ENCODE data around the gene SH3BP5L.
A peak's percentile ranks its signal among the peaks of the same experiment; 100 is the strongest.

The SH3BP5L gene

DNA sequence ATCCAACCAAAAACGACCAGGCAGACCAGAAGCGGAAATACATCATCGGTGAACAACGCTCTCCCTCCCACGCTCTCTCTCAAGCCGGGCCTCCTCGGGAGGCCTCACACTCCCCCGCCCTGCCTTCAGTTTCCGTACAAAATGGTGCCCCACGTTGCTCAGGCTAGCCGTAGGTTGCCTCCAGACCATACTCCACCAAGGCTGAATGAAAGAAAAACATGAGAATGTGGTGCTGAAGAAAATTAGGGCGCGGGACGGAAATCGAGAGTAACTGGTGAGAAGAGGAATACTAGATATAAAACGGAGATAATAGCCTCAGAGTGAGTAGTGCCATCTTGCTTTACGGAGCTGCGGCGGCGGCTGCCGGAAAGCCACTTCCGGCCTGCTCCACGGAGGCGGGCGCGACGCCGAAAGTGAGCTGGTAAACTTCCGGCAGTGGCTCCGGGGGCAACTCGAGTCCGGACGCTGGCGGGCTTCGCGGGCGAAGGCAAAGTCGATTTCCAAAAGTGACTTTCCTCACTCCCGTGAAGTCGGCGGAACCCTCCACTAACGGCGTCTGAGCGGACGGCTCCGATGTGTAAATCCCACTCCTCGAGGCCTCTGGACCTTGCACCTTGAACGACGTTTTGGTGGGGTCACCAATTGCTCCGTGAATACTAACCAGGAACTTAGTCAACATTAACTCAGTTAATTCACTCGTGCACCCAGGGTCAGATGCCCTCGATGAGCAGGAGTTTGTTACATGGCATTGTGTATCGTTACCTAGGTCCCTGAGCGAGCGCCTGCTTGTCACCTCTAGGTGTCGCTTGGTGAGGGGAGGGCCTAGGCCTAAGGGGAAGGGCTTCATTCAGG is at the start of gene SH3BP5L:
SH3BP5L (minus strand) TSS at position 7 of the 852 bp plus-strand sequence. CDS start 980 bp downstream, outside the sequence.
- DNase-seq: peak; percentile 87 to 89

DNA sequence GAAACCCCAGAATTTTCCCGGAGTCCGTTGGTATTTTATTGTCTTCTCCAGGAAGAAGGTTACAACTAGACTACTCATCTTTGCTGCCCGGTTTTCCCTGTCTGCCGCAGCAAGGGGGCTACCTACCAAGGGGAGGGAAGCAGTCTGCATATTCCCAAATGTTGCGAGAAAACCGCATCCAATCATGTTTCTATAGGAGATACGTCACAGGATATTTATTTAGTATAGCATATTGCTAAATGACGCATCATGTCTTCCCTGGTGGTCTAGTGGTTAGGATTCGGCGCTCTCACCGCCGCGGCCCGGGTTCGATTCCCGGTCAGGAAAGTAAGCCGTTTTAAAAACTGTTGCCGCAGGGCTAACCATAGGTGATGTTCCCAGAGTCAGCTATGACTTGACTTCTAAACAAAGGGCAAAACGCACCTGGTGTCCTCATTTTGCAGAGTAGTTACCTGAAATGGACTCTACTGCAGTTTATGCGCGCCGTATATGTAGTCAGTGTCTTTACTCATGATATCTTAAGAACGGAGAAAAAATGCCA is 48.3 kb upstream of the SH3BP5L start:
- DNase-seq: peak; percentile 83

DNA sequence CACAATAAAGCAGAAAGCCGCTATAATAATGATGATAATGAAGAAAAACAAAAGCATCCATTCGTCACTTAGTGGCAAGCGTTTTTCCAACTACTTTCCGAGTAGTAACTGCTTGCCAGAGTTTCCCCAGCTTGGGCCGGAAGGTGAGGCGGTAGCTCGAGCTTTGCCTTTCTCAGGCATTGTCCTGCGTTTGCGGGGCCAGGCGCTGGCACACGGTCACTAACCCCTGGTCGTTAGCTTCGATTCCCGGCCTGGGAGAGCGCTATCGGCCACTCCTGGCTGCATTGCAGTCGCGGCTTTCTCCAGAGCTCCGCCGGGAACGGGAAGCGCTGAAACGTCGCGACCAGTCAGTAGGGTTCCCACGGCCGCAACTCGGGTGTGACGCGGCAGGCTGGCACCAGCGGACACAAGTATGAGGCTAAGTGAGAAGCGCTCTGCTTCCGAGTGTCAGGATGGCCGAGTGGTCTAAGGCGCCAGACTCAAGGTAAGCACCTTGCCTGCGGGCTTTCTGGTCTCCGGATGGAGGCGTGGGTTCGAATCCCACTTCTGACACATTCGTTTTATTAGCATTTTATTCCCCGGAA is 47.8 kb upstream of the SH3BP5L start:
- peak; percentile 93 to 94 for DNase-seq

DNA sequence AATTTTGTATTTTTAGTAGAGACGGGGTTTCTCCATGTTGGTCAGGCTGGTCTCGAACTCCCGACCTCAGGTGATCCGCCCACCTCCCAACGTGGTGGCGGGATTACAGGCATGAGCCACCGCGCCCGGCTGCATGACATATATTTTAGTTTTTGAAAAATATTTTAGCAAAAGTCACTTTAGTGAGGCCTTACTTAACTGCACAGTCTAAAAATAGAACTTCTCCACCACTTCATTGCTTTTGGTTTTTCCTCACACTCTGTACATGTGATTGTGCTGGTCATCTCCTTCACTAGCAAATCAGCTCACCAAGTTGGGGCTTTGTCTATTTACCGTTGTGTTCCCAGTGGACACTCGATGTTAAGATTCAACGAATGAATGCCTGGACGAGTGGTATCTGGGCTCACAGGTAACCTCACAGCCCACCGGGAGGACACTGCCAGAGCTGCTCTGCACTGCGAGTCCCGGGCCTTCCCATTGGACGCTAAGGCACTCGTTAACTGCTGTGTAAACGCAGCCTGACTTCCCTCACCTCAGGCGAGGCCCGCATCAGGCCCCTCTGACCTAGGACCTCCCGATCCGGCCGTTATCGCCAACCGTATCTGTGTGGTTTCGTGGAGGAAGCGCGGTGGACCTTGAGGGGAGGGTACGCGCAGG is 47.2 kb upstream of the SH3BP5L start:
- peak; percentile 60 to 65 for DNase-seq

DNA sequence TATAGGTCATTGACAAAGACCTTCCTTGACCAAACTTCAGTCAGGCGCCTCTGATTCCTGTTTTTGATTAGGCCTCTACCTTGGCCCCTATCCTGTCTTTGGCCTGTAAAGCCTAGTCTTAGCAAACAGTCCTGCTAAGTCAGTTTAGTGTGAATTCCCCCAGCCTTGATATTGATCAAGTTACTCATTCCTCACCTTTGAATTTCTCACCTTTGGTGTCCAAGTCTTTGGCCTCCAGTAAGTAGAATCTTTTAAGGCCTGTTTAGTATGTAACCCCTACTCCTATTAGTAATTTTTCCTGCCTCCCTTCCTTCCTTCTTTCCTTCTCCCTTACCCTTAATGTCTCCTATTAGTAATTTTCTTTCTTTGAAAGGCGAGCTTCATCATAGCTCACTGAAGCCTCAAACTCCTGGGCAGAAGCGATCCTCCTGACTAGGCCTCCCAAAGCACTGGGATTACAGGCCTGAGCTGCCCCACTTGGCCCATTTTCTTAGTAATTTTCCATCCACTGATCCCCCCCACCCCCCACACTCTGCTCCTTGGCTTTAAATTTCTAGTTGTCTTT is 46.2 kb upstream of the SH3BP5L start:
- no peak for DNase-seq

DNA sequence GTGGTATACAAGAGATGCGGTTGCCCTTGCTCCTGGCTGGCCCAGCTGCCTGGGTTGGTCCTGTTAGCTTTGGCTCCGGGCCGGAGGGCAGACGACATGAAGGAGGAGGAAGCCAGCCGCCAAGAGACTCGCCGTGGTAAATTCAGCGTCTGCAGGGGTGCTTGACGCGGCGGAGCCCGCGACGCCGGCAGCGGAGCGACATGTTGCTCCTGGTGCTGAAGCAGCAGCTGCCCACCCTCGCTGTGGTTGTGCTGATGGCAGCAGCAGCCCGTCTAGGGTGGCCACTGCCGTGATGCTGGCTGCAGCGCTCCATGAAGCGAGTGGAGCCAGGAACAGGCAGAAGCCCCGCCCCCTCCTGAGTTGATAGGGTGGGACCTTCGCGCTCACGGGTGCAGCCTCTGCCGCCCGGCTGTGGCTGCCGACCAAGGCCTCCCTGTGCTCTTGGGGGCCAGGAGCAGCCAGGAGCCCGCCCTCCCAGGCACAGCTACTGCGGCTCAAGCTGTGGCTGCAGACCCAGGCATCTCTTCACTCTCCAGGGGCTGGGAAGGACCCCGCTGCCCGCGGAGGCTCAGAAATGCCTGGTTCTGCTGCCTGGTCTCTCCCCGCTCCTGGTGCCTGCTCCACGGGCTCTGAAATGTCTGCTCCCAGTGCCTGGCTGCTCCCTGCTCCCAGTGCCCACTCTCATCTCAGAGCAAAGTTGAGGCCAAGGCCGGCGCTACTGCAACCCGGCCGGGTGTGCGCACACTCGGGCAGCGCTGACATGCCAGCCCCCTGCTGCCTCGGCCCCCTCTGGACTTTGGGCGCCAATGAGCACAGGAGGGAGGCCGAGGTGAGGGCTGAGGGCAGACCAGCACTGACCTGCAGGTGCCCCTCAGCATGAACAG is 37.5 kb upstream of the SH3BP5L start:
- DNase-seq: peak; percentile 40 to 75

DNA sequence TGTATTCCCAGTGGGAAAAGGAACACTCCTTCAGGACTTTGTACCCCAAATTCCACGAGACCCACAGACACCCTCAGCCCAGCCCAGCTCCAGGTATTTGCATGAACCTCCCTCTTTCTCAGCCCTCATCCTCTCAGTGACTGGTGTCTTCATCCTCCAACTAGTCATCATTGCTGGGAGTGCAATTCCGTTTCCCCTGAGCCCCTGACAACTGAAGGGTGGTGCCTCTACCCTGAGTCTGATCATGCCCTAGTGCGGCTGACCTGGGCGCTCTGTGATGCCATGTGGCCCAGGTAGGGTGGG is 36.9 kb upstream of the SH3BP5L start:
- DNase-seq: no peak

DNA sequence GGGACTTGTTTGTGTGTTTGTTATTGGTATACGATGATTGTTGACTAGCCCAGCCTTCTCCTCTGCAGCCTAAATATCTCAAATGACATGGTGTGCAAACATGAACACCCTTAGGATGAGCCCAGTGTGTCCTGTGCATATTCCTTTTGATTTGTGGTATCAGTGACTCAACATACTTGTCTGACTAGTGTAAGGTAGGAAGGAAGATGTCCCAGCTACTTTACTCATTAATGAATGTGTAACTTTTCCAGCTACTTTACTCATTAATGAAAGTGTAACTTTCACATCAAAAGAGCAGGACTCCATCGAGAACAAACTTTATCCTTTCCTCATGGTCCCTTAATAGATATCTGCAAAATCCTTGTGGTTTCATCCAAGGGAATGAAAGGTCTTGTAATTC is 35.9 kb upstream of the SH3BP5L start:
- DNase-seq: no peak

DNA sequence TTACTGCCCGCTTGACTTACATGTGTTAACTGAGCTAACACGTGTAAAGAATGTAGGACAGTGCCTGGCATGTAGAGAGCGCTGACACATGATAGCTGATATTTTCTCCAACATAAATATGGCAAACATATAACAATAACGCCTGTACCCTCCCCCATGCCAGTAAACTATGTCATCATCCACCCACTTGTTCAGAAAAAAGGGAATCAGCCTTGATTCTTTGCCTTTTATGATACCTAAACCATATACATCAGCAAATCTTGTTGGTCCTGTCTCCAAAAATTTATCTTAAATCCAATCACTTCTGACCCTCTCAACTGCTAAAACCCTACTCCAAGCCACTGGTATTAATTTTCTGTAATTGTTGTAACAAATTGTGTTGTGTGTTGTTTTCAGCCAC is 34.3 kb upstream of the SH3BP5L start:
- no peak for DNase-seq

DNA sequence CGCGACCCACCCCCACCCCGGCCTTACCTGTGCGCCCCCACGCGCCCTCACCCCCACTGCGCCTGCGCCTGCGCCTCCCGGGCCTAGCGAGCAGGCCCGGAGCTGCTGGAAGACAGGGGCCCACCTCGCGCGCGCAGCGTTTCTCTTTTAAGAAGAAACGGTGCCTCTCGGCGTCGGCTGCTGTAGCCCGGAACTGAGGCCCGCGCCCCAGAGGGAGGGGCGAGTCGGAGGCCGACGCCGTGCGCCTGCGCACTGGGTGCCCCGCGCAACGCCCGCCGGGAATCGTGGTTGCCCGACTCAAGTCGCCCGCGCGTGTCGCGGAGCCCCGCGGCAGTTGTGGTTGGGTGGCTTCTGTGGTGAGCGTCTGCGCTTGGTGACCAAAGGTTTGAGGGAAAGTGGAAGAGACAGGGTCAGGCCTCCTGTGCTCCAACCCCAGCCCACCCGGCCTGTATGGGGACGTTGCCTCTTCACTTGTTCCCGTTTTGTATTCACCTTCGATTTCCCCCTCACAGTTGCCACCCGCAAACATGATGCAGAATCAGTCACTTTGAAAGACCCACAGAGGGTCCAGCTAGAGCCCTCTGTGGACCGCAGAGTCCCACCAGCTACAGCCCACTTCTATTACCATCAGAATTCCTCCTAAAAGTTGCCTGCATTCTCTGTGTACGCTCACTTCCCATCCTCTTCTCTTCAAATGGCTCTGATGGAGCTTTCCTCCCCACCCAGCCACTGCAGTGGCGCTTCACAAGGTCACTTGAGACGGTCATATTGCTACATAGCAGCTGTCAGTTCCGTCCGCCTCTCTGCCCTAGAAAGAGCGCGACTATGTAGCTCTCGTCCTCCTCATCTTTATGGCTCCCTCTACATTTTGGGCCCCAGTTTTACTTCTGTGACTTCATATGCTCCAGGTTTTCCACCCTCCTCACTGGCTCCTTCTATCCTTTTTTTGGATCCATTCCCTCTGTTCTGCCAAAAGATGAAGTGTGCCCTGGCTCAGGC is 33.5 kb upstream of the SH3BP5L start, which contains the start of gene ZNF692:
ZNF692 (minus strand) TSS at position 195 of the 999 bp plus-strand sequence. CDS start 776 bp downstream, outside the sequence.
- DNase-seq: peak; percentile 94 to 95

DNA sequence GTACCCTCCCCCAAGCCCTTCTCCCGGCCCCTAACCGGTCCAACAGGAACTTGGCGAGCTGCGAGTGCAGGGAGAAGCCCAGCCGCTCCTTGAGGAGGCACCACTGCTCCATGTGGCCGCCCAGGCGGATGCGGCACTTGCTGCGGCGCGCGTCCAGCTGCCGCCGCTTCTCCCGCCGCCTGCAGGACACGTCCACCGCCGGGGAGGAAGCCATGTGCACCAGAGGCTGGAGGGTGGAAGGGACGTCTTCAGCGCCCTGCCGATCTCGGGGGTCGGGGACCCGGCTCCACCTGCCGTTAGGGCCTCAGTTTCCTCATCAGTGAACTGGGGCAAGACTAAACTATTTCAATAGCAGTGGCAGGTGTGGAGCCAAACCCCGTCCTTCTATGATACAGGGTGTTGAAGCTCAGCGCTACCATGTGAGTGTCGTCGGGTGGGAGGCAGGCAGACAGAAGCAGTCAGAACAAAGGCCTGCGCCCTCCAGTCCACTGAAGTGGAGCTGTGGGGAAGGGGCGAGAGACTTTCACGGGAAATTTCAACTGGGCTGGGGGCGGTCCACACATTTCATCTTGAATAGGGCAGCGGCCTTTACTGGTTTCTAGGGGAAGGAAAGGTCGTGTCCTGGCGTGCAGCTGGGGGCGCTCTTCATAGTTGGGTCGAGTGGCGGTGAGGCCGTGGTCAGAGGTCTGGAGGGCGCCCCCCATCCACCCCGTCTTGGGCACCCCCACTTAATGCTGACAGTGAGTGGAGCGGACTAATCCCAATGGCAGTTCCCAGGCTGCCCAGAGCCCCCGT is 32.6 kb upstream of the SH3BP5L start:
- peak in 1 of 2 experiments; percentile 66 for DNase-seq

DNA sequence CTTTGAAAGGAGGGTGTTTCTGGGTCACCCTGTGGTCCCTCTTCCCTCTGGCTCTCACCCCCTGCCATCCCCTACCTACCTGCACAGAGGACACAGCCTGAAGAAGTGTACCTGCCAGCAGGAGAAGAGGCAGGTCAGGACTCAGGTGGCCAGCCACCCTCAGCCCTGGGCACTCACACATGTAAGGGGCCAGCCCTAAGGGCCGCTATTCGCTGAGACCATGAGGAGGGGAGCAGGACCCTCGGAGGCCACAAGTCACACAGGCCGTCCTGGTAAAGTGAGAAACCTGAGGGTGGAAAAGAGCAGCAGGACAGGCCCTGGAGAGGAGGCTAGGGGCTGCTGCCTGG is 32.0 kb upstream of the SH3BP5L start:
- no peak for DNase-seq

DNA sequence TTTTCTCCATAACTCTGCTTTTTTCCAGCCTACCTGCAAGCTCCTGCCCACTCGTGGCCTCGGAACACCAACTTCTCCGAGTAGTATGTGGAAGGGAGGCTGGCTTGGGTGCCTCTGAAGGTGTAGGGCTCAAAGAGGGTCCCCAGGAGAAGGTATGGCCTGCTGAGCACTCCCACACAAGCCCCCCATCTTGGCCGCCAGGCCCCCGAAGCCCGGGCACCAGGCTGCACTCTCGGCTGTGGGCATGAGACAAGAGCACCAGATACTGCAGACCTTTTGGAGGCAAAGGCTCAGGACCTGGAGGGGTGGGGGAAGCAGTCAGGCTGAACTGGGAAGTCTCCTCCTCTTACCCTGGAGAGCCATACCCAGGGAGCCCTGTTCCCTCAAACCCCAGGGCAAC is 31.5 kb upstream of the SH3BP5L start:
- no peak for DNase-seq

DNA sequence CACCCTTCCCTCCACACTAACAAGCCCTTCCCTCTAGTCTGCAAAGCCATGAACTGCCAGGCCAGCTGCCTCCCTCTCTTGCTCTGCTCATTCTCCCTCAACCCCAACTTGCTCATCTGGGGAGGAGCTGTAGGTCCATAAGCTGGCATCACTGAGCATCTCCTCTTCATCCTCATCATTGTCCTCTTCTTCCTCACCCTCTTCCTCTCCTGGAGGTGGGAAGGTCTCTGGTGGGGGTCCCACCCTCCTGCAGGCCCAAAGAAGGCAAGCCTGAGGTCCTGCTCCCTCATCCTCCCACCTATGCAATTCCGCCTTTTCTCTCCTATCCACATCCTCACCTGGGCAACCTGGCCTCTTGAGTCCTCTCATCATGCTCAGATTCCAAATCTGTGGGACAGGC is 30.5 kb upstream of the SH3BP5L start:
- DNase-seq: no peak

DNA sequence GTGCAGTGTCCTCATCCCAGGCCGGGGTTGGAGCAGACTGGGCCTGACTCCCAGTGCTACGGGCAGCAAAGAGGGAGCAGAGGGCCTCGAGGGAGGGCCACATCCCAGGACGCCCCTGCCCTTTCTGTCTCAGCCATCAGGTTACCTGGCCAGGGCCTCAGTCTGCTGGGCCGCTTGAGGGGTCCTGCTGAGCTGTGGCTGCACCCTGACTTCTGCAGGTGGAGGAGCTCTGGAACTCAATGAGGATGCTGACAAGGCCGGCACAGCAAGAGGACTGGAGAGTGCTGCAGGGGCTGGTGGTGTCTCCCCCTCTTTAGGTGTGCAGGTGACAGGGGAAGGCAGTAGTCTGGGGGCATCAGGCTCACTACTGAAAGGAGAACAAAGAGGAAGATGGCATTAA is 29.9 kb upstream of the SH3BP5L start:
- no peak for DNase-seq

DNA sequence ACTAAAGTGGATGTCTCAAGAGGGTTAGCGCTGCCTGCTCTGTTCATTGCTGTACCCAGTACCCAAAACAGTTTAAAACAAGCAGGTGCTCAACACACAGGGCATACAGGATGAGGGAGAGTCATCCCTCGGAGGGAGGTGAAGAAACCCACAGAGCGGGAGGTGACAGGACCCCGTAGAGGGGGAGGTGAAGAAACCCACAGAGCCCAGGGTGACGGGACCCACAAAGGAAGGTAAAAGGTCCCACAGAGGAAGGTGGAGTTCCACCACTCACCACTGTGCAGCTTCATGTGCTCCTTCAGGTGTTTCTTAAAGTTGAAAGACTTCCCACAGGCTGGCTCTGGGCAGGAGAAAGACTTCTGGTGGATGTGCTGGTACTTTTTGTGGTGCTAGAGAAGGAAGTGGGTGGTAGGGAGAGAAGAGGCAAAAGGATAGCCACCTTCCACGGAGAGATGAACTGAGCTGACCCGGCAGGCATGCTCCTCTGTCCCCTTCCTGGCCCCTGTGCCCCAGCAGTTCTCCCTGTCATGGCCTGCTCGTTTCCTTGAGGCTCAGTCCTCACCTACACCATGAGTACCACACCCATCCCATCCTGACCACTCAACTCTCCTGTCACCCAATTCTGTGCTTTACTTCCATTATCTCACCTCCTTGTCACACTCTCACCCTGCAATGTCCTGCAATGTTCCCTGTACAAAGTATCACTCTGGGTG is 28.1 kb upstream of the SH3BP5L start:
- no peak for DNase-seq

DNA sequence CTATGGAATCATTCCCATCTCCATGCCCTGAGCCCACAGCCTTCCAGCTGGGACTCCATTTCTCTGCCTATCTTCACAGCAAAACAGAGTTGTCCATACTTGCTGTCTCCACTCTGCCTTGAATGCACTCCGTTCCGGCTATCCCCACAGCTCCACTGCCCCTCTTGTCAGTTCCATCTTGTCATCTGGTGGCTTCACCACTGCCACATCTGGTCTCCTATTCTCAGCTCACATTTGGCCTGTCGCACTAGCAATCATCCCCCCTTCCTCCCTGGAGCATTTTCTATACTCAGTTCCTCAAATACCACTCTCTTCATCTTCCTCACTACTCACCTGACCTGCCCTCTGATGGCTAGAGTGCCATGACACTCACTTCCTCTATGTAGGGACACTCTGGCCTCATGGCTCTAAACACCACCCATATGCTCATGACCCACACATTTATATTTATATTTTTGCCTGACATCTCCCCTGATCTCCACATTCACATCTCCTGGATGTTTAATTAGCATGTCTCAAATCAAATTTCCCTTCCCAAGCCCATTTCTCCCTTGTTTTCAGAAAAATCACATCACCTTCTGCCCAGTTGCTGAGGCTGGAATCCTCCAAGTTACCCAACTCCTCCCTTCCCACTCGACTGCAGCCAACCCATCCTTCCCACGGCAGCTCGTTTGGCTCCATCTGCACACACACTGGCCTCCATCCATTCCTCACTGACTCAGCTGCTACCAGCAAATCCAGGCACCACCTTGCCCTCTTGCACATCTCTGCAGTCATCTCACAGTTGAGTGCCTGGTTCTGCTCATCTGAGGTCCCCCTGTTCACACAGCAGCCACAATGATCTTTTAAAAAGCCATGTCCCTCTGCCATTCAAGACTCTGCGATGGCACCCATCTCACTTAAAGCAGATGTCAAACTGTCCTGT is 27.0 kb upstream of the SH3BP5L start:
- DNase-seq: no peak

DNA sequence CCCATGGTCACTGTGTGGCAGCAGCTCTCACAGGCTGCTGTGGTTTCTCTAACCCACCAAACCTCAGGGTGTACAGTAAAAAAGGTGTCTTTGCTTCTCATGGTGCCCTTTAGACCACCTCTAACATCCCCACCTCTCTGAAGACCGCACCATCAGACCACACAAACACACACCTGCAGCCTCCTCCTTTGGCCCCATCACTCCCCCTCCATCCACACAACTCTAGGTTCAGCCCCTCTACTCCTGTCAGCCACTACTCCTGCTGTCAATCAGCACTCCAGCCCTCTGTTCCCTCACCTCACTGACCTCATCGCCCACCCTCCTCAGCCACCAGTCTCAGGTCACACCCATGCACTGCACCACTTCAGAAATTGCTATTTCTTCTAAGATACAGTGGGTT is 25.7 kb upstream of the SH3BP5L start:
- DNase-seq: no peak
